Chondrocyte (in vitro differentiated cells): Measurements from ENCODE around the gene MAFG. TPM values are rescaled to one million over a fixed set of nuclear protein-coding genes. Genes with fewer than 3 reads are reported as not detected.
A peak's percentile ranks its signal among the peaks of the same experiment; 100 is the strongest.

Source experiments
- DNase-seq: peaks from one replicate; pipeline ENCODE4 v3.0.0; 2021; ENCODE audit warnings: mixed read lengths, low spot score
- H3K27ac Mint-ChIP-seq: one replicate; pipeline ENCODE4 v1.8.0; 2021; ENCODE audit warnings: mild to moderate bottlenecking, moderate library complexity, mixed read lengths; ENCODE audit not compliant: unreplicated experiment
- H3K27me3 Mint-ChIP-seq: 2 replicates; pipeline ENCODE4 v1.8.0; 2021; ENCODE audit warnings: low read depth, mixed read lengths
- H3K36me3 Mint-ChIP-seq: 2 replicates; pipeline ENCODE4 v1.8.0; 2021; ENCODE audit warnings: low read depth, mixed read lengths
- H3K4me1 Mint-ChIP-seq: 2 replicates; pipeline ENCODE4 v1.8.0; 2021; ENCODE audit warnings: low read depth, mild to moderate bottlenecking, mixed read lengths
- H3K4me3 Mint-ChIP-seq: one replicate; pipeline ENCODE4 v1.8.0; 2021; ENCODE audit warnings: mild to moderate bottlenecking, moderate library complexity, mixed read lengths; ENCODE audit not compliant: unreplicated experiment
- H3K9me3 Mint-ChIP-seq: 2 replicates; pipeline ENCODE4 v1.8.0; 2021; ENCODE audit warnings: low read depth, mixed read lengths
- CTCF ChIP-seq: fragments of 200-600 bp; sonication (generic); IDR thresholded peaks from 2 replicates; pipeline ENCODE4 v1.5.0; 2021; ENCODE audit warnings: antibody characterized with exemption, mild to moderate bottlenecking, moderate library complexity
- total RNA-seq: library from RNA; stranded (reverse); gene quantifications from 3 replicates; pipeline ENCODE4 v1.2.1, GENCODE V29; 2021

The MAFG gene
- total RNA-seq, 1 donor from 2014 or later = 38.1 TPM

DNA sequence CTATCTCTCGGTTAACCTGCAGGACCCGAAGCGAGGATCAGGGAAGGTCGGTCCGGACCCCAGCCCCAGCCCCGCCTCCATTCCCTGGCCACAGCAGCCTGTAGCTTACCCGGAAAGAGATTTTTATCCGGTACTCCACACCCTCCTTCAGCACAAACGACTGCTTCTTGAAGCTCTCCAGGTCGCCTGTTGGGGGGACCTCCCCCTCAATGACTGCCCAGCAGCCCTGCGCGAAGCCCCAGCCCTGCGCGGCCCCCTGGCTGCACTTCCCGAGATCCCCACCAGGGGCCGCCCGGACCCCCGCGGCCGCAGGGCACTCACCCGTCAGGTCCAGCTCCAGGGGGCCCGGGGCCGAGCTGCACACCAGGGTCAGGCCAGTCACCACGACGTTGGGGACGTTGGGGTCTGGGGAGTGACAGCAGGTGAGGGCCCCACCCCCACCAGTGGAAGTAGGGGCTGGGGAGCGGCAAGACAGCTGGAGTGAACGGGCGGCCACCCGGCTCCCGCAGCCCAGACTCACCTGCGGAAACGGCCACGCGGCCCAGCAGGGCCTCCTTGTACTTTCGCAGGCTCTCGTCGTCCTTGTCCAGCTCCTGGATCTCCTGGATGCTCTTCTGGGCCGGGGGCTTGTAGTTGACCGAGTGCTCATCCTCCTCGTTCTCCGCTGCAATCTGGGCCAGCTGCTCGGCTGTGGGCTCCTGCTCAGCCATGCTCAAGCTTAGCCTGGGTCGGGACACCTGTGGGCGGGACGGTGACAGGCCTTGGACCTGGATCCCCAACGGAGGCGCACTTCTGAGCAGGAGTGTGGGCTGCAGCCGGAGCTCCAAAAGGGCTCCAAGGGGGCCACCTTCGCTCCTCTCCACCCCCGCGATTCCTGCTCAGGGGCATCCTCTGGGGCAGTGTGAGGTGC is 58.1 kb downstream of the MAFG start:
- peaks cover 60% of the 10 kb centered on the region for H3K4me1 Mint-ChIP-seq
- peaks cover 2% of the 10 kb centered on the region for H3K36me3 Mint-ChIP-seq
- peak overlapping the region; percentile 94 for H3K27ac Mint-ChIP-seq
- no peaks in the 10 kb centered on the region for H3K9me3 Mint-ChIP-seq
- H3K4me3 Mint-ChIP-seq = peak overlapping the region; percentile 81
- no peaks in the 10 kb centered on the region for H3K27me3 Mint-ChIP-seq
- no peak for DNase-seq
- TF ChIP-seq CTCF = peak; percentile 92

DNA sequence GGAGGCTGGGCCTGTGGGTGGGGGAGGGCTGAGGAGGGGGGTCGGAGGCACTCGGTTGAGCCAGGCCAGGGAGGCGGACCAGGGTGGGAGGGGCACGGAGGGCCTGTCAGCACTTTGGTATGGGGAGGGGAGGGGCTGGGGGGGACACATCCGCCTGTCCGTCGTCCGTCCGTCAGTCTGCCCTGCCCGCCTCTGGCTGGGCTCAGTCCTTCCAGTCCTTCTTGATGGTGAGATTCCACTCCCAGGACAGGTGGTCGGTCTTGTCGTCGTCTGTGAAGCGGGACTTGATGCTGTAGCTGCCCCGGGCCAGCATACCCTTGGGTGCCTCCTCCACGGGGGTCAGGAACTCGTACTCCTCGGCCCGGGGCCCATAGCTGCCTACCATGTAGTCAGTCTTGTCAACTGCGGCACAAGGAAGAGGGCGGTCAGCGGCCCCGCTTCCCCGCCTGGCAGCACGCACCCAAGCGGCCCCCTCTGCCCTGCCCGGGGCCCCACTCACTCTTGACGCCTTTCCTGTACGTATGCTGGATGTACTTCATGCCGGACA is 58.8 kb downstream of the MAFG start:
- Mint-ChIP-seq H3K4me3 (peak overlapping the region; percentile 81), H3K9me3 (no peaks in the 10 kb centered on the region), H3K27me3 (no peaks in the 10 kb centered on the region), H3K27ac (peak overlapping the region; percentile 94), H3K36me3 (peaks cover 2% of the 10 kb centered on the region), H3K4me1 (peaks cover 66% of the 10 kb centered on the region)
- no peak for TF ChIP-seq CTCF
- DNase-seq = peak; percentile 92

Other genes starting within 250 kb of the MAFG start
- gene ARL16, start 243.9 kb downstream of the MAFG start, total RNA-seq = 29.5 to 32.6 TPM (median 32.5 TPM) in 3 replicates
- gene HGS, start 243.7 kb downstream of the MAFG start, total RNA-seq = 87.4 to 93.1 TPM (median 89.6 TPM) in 3 replicates
- gene MRPL12, start 224.4 kb downstream of the MAFG start, total RNA-seq = 38.7 to 48.6 TPM (median 41.8 TPM) in 3 replicates
- 5.6 to 8.5 TPM (median 5.7 TPM) in 3 replicates for gene SLC25A10, start 215.5 kb downstream of the MAFG start, total RNA-seq
- not detected in 3 replicates for gene GCGR, start 123.6 kb downstream of the MAFG start, total RNA-seq
- 122 to 133 TPM (median 131 TPM) in 3 replicates for gene MCRIP1, start 94.4 kb downstream of the MAFG start, total RNA-seq
- gene PPP1R27, start 92.7 kb downstream of the MAFG start, total RNA-seq = not detected in 3 replicates
- 958 to 1,257 TPM (median 1,012 TPM) in 3 replicates for gene P4HB, start 67.2 kb downstream of the MAFG start, total RNA-seq
- gene ARHGDIA, start 56.4 kb downstream of the MAFG start, total RNA-seq = 452 to 481 TPM (median 476 TPM) in 3 replicates
- gene ALYREF, start 36.1 kb downstream of the MAFG start, total RNA-seq = 56.0 to 73.7 TPM (median 59.8 TPM) in 3 replicates
- gene ANAPC11, start 36.0 kb downstream of the MAFG start, total RNA-seq = 120 to 132 TPM (median 122 TPM) in 3 replicates
- 0.48 to 1.3 TPM (median 1.3 TPM) in 3 replicates for gene NPB, start 25.5 kb downstream of the MAFG start, total RNA-seq
- 28.5 to 32.5 TPM (median 28.8 TPM) in 3 replicates for gene PCYT2, start 16.3 kb downstream of the MAFG start, total RNA-seq
- gene SIRT7, start 9.6 kb downstream of the MAFG start, total RNA-seq = 14.5 to 16.0 TPM (median 15.8 TPM) in 3 replicates
- gene PYCR1, start 9.6 kb upstream of the MAFG start, total RNA-seq = 154 to 235 TPM (median 224 TPM) in 3 replicates
- not detected in 3 replicates for gene MYADML2, start 19.5 kb upstream of the MAFG start, total RNA-seq
- 0.29 TPM in 1 of 3 replicates, not detected in the others for gene NOTUM, start 33.5 kb upstream of the MAFG start, total RNA-seq
- gene ASPSCR1, start 49.9 kb upstream of the MAFG start, total RNA-seq = 30.4 to 36.9 TPM (median 36.1 TPM) in 3 replicates
- gene CENPX, start 95.1 kb upstream of the MAFG start, total RNA-seq = 18.1 to 25.1 TPM (median 19.2 TPM) in 3 replicates
- 7.9 to 12.8 TPM (median 8.2 TPM) in 3 replicates for gene LRRC45, start 95.6 kb upstream of the MAFG start, total RNA-seq
- 14.9 to 32.7 TPM (median 32.3 TPM) in 3 replicates for gene RAC3, start 103.9 kb upstream of the MAFG start, total RNA-seq
- gene DCXR, start 110.0 kb upstream of the MAFG start, total RNA-seq = 52.8 to 59.8 TPM (median 58.2 TPM) in 3 replicates
- 29.7 to 47.4 TPM (median 45.2 TPM) in 3 replicates for gene RFNG, start 124.1 kb upstream of the MAFG start, total RNA-seq
- gene GPS1, start 124.2 kb upstream of the MAFG start, total RNA-seq = 79.8 to 103 TPM (median 82.8 TPM) in 3 replicates
- 64.0 to 78.4 TPM (median 68.4 TPM) in 3 replicates for gene DUS1L, start 138.1 kb upstream of the MAFG start, total RNA-seq
- gene FASN, start 170.5 kb upstream of the MAFG start, total RNA-seq = 132 to 145 TPM (median 141 TPM) in 3 replicates